A549 treated with Mapracorat at 1 μM for 4 hours (cell line): ENCODE measurements around the gene KRTAP19-1. TPM values are rescaled to one million over a fixed set of nuclear protein-coding genes. Genes with fewer than 3 reads are reported as not detected.

Source experiments
- total RNA-seq: library from RNA; stranded (reverse); fragments of 200-300 nt; extraction: Qiagen RNA extraction; gene quantifications from 5 replicates; pipeline ENCODE4 v1.2.3, GENCODE V29; 2022

Gene KRTAP19-1
- not detected in 5 replicates for total RNA-seq

DNA sequence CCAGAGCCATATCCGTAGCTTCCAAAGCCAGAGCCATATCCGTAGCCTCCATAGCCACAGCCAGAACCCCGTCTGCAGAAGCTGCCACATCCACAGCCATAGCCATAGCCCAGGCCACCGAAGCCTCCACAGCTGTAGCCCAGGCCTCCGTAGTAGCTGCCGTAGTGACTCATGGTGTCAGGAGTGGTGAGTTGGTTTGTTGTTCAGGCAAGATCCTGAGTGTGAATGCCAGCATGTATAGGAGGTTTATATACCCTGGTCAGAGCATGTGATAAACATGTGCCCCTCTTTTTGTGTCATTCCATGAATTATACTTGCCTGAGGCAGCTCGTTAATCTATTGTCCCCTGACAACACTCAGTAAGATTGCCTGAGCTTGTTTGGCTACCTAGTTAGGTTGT, at the start of gene KRTAP19-1:
Gene KRTAP19-1, minus strand, starts transcription at position 223 of the 400 bp plus-strand sequence. Its CDS starts 50 bp downstream, at position 173.

DNA sequence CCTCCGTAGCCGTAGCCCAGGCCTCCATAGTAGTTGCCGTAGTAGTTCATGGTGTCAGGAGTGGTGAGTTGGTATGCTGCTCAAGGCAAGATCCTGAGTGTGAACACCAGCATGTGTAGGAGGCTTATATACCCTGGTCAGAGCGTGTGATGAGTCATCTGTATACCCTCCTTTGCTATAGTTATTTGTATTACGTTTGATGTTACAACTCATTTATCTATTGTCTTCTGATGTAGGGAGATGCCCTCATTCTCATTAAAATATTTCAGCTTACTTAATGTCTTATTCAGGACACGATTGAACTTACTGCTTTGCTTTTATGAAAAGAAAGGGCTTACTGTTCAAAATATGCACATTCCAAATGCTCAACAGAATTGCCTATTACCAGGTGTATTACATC, 21.9 kb upstream of the KRTAP19-1 start, which contains the start of gene KRTAP19-5:
Gene KRTAP19-5, minus strand, starts transcription at position 101 of the 400 bp plus-strand sequence. Its CDS starts 51 bp downstream, at position 50.

DNA sequence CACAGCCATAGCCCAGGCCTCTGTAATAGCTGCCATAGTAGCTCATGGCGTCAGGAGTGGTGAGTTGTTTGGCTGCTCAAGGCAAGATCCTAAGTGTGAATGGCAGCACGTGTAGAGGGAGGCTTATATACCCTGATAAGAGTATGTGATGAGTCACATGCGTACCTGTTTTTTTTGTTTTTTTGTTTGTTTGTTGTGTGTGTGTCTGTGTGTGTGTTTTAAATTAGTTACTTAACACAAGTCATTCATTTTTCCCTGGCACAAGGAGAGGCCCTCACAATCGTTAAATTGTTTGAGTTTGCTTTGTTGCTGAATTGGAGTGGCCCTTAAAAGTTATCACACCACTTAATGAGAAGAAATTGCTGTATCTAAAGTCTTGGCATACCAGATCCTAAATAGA, 16.9 kb upstream of the KRTAP19-1 start, which contains the start of gene KRTAP19-4:
Gene KRTAP19-4, minus strand, starts transcription at position 101 of the 400 bp plus-strand sequence. Its CDS starts 55 bp downstream, at position 46.

DNA sequence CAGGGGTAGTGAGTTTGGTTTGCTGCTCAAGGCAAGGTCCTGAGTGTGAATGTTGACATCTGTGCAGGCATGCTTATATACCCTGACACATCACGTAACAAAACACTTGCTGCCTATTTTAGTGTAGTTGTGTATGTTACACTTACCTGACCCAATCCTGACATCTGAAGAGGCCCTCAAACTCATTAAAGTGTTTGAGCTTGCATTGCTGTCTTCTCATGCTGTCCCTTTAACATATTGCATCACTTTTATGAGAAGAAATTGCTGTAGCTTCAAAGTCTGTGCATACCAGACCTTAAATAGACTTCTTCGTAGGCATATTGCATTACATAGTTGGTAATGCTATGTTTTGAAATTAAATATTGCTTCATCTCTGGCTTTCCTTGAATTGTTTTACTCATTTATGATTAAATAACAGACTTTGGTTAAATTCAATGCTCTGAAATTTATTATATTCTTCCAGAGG, 11.8 kb upstream of the KRTAP19-1 start, which contains the start of gene KRTAP19-3:
Gene KRTAP19-3, minus strand, starts transcription at position 51 of the 466 bp plus-strand sequence. CDS start 56 bp downstream, outside the sequence.

DNA sequence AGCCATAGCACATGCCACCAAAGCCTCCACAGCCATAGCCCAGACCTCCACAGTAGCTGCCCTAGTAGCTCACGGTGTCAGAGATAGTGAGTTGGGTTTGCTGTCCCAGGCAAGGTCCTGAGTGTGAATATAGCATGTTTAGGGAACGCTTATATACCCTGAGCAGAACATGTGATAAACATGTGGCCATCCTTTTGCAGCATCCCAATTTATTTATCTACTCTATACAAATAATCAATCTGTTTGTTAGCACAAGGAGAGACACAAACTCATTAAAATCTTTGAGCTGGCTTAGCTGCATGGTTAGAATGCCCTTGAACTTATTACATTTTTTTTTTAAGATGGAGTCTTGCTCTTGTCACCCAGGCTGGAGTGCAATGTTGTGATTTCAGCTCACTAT, 7.2 kb upstream of the KRTAP19-1 start, which contains the start of gene KRTAP19-2:
Gene KRTAP19-2, minus strand, starts transcription at position 101 of the 400 bp plus-strand sequence. Its CDS starts 88 bp downstream, at position 13.

DNA sequence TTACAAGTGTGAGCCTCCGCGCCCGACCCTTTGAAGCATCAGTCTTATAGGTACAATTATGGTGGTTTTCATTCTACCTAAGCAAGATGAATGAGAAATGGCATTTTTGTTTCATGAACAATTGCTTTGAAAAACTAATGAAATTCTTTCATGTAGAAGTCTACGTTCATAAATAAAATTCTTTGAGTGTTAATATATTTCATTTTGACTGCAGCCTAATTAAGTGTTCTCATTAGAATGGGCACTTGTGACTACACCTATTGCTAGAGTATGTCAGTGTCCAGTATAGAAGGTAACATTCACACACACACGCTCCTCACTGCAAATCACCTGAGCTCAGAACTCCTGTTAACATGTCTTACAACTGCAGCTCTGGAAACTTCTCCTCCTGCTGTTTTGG, 40.2 kb downstream of the KRTAP19-1 start, which contains the start of gene KRTAP15-1:
Gene KRTAP15-1, plus strand, starts transcription at position 301 of the 400 bp plus-strand sequence. Its CDS starts 53 bp downstream, at position 354.

DNA sequence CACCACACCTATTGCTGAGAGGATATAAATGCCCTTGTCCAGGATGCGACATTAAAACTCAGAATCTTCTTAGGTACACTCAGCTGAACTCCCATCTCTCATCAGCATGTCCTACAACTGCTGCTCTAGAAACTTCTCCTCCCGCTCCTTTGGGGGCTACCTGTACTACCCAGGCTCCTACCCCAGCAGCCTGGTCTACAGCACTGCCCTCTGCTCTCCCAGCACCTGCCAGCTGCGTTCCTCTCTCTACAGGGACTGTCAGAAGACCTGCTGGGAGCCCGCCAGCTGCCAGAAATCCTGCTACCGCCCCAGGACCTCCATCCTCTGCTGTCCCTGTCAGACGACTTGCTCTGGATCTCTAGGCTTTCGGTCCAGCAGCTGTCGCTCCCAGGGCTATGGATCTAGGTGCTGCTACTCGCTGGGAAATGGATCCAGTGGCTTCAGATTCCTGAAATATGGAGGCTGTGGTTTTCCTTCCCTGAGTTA, 50.0 kb downstream of the KRTAP19-1 start, which contains the start of gene KRTAP13-4:
Gene KRTAP13-4, plus strand, starts transcription at position 51 of the 486 bp plus-strand sequence. Its CDS starts 56 bp downstream, at position 107.

Other genes with a start within 250 kb of the KRTAP19-1 start
- not detected in 5 replicates for gene KRTAP24-1, start 197.4 kb downstream of the KRTAP19-1 start, total RNA-seq
- not detected in 5 replicates for gene KRTAP25-1, start 190.9 kb downstream of the KRTAP19-1 start, total RNA-seq
- not detected in 5 replicates for gene KRTAP26-1, start 160.1 kb downstream of the KRTAP19-1 start, total RNA-seq
- not detected in 5 replicates for gene KRTAP27-1, start 142.7 kb downstream of the KRTAP19-1 start, total RNA-seq
- gene KRTAP23-1, start 131.8 kb downstream of the KRTAP19-1 start, total RNA-seq = not detected in 5 replicates
- gene KRTAP13-2, start 108.1 kb downstream of the KRTAP19-1 start, total RNA-seq = not detected in 5 replicates
- not detected in 5 replicates for gene KRTAP13-1, start 84.3 kb downstream of the KRTAP19-1 start, total RNA-seq
- not detected in 5 replicates for gene KRTAP13-3, start 54.4 kb downstream of the KRTAP19-1 start, total RNA-seq
- gene KRTAP13-4, start 50.1 kb downstream of the KRTAP19-1 start, total RNA-seq = not detected in 5 replicates
- gene KRTAP15-1, start 40.1 kb downstream of the KRTAP19-1 start, total RNA-seq = not detected in 5 replicates
- not detected in 5 replicates for gene KRTAP19-2, start 7.1 kb upstream of the KRTAP19-1 start, total RNA-seq
- gene KRTAP19-3, start 11.6 kb upstream of the KRTAP19-1 start, total RNA-seq = not detected in 5 replicates
- not detected in 5 replicates for gene KRTAP19-4, start 16.8 kb upstream of the KRTAP19-1 start, total RNA-seq
- gene KRTAP19-5, start 21.8 kb upstream of the KRTAP19-1 start, total RNA-seq = not detected in 5 replicates
- not detected in 5 replicates for gene KRTAP19-6, start 61.5 kb upstream of the KRTAP19-1 start, total RNA-seq
- not detected in 5 replicates for gene KRTAP19-7, start 80.9 kb upstream of the KRTAP19-1 start, total RNA-seq
- not detected in 5 replicates for gene KRTAP22-2, start 110.0 kb upstream of the KRTAP19-1 start, total RNA-seq
- not detected in 5 replicates for gene KRTAP6-3, start 112.1 kb upstream of the KRTAP19-1 start, total RNA-seq
- gene KRTAP6-2, start 118.5 kb upstream of the KRTAP19-1 start, total RNA-seq = not detected in 5 replicates
- gene KRTAP22-1, start 120.7 kb upstream of the KRTAP19-1 start, total RNA-seq = not detected in 5 replicates
- not detected in 5 replicates for gene KRTAP6-1, start 133.6 kb upstream of the KRTAP19-1 start, total RNA-seq
- gene KRTAP20-1, start 136.1 kb upstream of the KRTAP19-1 start, total RNA-seq = not detected in 5 replicates
- gene KRTAP20-4, start 140.3 kb upstream of the KRTAP19-1 start, total RNA-seq = not detected in 5 replicates
- gene KRTAP20-2, start 154.8 kb upstream of the KRTAP19-1 start, total RNA-seq = not detected in 5 replicates
- gene KRTAP20-3, start 162.5 kb upstream of the KRTAP19-1 start, total RNA-seq = not detected in 5 replicates
- gene KRTAP21-3, start 238.4 kb upstream of the KRTAP19-1 start, total RNA-seq = not detected in 5 replicates